ENCODE measurements around the gene MOB3A. TPM values are rescaled to one million over a fixed set of nuclear protein-coding genes. Genes with fewer than 3 reads are reported as not detected.
"Not testable (repeated sequence)": the region's sequence is repeated elsewhere in the genome, so short reads cannot be mapped to it uniquely, and the experiment has no call there.

MOB3A gene
- total and polyA plus RNA-seq, 4 experiments from 2014 or later: 29.6 to 135 (median 122) TPM

DNA sequence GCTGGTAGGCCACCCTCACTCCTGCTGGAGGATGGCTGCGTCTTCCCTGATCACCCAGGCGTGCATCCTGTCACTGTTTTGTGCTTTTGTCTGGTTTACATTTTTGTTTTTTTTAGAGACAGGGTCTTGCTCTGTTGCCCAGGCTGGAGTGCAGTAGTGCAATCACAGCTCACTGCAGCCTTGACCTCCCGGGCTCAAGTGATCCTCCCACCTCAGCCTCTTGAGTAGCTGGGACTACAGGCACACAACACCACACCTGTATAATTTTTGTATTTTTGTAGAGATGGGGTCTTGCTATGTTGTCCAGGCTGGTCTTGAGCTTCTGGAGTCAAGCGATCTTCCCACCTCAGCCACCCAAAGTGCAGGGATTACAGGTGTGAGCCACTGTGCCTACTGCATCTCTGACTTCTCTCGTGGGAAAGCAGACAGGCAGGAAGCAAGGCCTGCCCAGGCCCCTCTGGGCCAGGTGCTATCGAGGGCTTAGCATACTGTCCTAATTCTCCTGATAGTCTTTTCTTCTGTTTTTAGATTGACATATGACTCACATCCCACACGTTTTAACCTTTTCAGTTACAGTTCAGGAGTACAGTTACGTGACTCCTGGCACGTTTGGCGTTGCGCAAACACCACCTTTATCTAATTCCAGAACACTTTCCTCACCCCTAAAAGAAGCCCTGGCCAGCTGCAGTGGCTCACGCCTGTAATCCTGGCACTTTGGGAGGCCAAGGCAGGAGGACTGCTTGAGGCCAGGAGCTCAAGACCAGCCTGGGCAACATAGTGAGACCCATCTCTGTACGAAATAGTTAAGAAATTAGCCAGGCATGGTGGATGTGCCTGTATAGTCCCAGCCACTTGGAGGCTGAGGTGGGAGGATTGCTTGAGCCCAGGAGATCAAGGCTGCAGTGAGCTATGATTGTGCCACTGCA, 9.2 kb downstream of the MOB3A start:
- Histone ChIP-seq H3K4me1 (ENCODE audit: insufficient read depth, low read length) (peaks cover 70% of the 10 kb centered on the region), H3K27ac (ENCODE audit: low read depth, low read length) (peak overlapping the region; percentile 54), H3K4me3 (ENCODE audit: low read length in 2 of 2) (peak overlapping the region in 1 of 2 donors; percentile 35)
- H3K9me3 ChIP-seq (ENCODE audit: control insufficient read depth in 1 of 2, low read length in 2 of 2); H3K36me3 ChIP-seq (ENCODE audit: insufficient read depth, low read length); H3K9me3 Mint-ChIP-seq; H3K27me3 ChIP-seq (ENCODE audit: insufficient read depth, low read length); intact Hi-C loops (cut with micrococcal nuclease); H3K27me3 Mint-ChIP-seq; DNase-seq: not testable (repeated sequence)
- Mint-ChIP-seq H3K27ac (peak overlapping the region; percentile 92 to 98 (median 96)), H3K4me3 (peak overlapping the region; percentile 48 to 86 (median 78)), H3K4me1 (peaks cover 47 to 80% (median 63%) of the 10 kb centered on the region in 4 donors), H3K36me3 (peaks cover 13 to 43% of the 10 kb centered on the region in 2 donors)
- ChIA-PET POLR2A (ENCODE audit: partially characterized antibody) (interaction anchor here (0.6 to 8.8 kb wide), 14 partner anchors 8 to 1254 kb away, joined by 3 to 323 read pairs (median 4); partner anchors contain the start of genes IZUMO4 and MOB3A), CTCF (ENCODE audit: partially characterized antibody) (interaction anchor here (0.8 to 2.2 kb wide), 6 partner anchors 8 to 68 kb away, joined by 3 to 10 read pairs (median 4); partner anchors contain the start of gene MOB3A)

- Histone ChIP-seq H3K4me3 (ENCODE audit: low read length in 2 of 2) (peak overlapping the region; percentile 80 to 97), H3K27ac (ENCODE audit: low read depth, low read length) (peak overlapping the region; percentile 93), H3K36me3 (ENCODE audit: insufficient read depth, low read length) (peaks cover 5% of the 10 kb centered on the region), H3K4me1 (ENCODE audit: insufficient read depth, low read length) (peaks cover 75% of the 10 kb centered on the region), H3K9me3 (ENCODE audit: control insufficient read depth in 1 of 2, low read length in 2 of 2) (no peaks in the 10 kb centered on the region), H3K27me3 (ENCODE audit: insufficient read depth, low read length) (no peaks in the 10 kb centered on the region)
- peaks cover 45 to 85% (median 66%) of the 10 kb centered on the region in 4 donors for H3K4me1 Mint-ChIP-seq
- intact Hi-C loops (cut with micrococcal nuclease): loop anchor here (1.0 to 2.0 kb wide), 3 partner anchors 11 to 34 kb away; partner anchors contain the start of genes IZUMO4, MKNK2 and MOB3A
- peaks cover 19 to 48% of the 10 kb centered on the region in 2 donors for H3K36me3 Mint-ChIP-seq
- peak overlapping the region; percentile 97 to 100 (median 99) for H3K27ac Mint-ChIP-seq
- peaks cover 0 to 2% of the 10 kb centered on the region in 2 donors for H3K27me3 Mint-ChIP-seq
- peak overlapping the region; percentile 97 to 100 (median 99) for H3K4me3 Mint-ChIP-seq
- ChIA-PET CTCF (ENCODE audit: partially characterized antibody) (interaction anchor here (0.7 to 4.6 kb wide), 5 partner anchors 10 to 73 kb away, joined by 3 to 35 read pairs (median 5); partner anchors contain the start of gene MOB3A), POLR2A (ENCODE audit: partially characterized antibody) (interaction anchor here (0.6 to 8.8 kb wide), 23 partner anchors 9 to 391 kb away, joined by 3 to 323 read pairs (median 6); partner anchors contain the start of genes AP3D1, BTBD2, GADD45B and IZUMO4)
- H3K9me3 Mint-ChIP-seq: peaks cover 0 to 4% (median 0%) of the 10 kb centered on the region in 8 donors
- DNase-seq: peak; percentile 96 to 97 (median 97)
These were observed 11.0 kb downstream of the MOB3A start for GRCh38 chr19:2084993-2085720.

GRCh38 chr19:2083174-2083854, 12.8 kb downstream of the MOB3A start:
- no peaks in the 10 kb centered on the region for H3K9me3 ChIP-seq (ENCODE audit: control insufficient read depth in 1 of 2, low read length in 2 of 2)
- DNase-seq: peak; percentile 74 to 86 (median 77)
- H3K4me1 Mint-ChIP-seq: peaks cover 35 to 80% (median 61%) of the 10 kb centered on the region in 4 donors
- ChIA-PET CTCF (ENCODE audit: partially characterized antibody) (interaction anchor here (0.8 to 4.6 kb wide), 11 partner anchors 10 to 186 kb away, joined by 3 to 40 read pairs (median 3); partner anchors contain the start of genes IZUMO4 and MOB3A), POLR2A (ENCODE audit: partially characterized antibody) (interaction anchor here (0.6 to 8.8 kb wide), 23 partner anchors 10 to 969 kb away, joined by 3 to 323 read pairs (median 6); partner anchors contain the start of genes AP3D1, BTBD2, GADD45B and IZUMO4)
- peak overlapping the region; percentile 97 to 100 (median 99) for H3K4me3 Mint-ChIP-seq
- peak overlapping the region; percentile 97 to 100 (median 99) for H3K27ac Mint-ChIP-seq
- peaks cover 0 to 2% of the 10 kb centered on the region in 2 donors for H3K27me3 Mint-ChIP-seq
- peaks cover 26 to 62% of the 10 kb centered on the region in 2 donors for H3K36me3 Mint-ChIP-seq
- H3K36me3 ChIP-seq (ENCODE audit: insufficient read depth, low read length): peaks cover 19% of the 10 kb centered on the region
- H3K9me3 Mint-ChIP-seq: peaks cover 0 to 4% (median 0%) of the 10 kb centered on the region in 8 donors
- intact Hi-C loops (cut with micrococcal nuclease): loop anchor here (2.0 kb wide), 1 partner anchor 41 kb away; no protein-coding TSS in a partner anchor
- no peaks in the 10 kb centered on the region for H3K27me3 ChIP-seq (ENCODE audit: insufficient read depth, low read length)
- peaks cover 71% of the 10 kb centered on the region for H3K4me1 ChIP-seq (ENCODE audit: insufficient read depth, low read length)
- H3K27ac ChIP-seq (ENCODE audit: low read depth, low read length): peak overlapping the region; percentile 93
- H3K4me3 ChIP-seq (ENCODE audit: low read length in 2 of 2): peak overlapping the region; percentile 80 to 97

GRCh38 chr19:2081873-2082810, 14.0 kb downstream of the MOB3A start:
- POLR2A ChIA-PET (ENCODE audit: partially characterized antibody): interaction anchor here (0.6 to 8.8 kb wide), 12 partner anchors 9 to 185 kb away, joined by 3 to 323 read pairs (median 18); partner anchors contain the start of genes IZUMO4 and MOB3A
- H3K27ac ChIP-seq (ENCODE audit: low read depth, low read length): peak overlapping the region; percentile 93
- peaks cover 60% of the 10 kb centered on the region for H3K4me1 ChIP-seq (ENCODE audit: insufficient read depth, low read length)
- H3K36me3 ChIP-seq (ENCODE audit: insufficient read depth, low read length): peaks cover 31% of the 10 kb centered on the region
- Mint-ChIP-seq H3K27ac (peak overlapping the region; percentile 97 to 100 (median 99)), H3K36me3 (peaks cover 26 to 72% of the 10 kb centered on the region in 2 donors), H3K27me3 (peaks cover 0 to 2% of the 10 kb centered on the region in 2 donors), H3K4me1 (peaks cover 26 to 76% (median 53%) of the 10 kb centered on the region in 4 donors), H3K4me3 (peak overlapping the region; percentile 97 to 100 (median 99)), H3K9me3 (peaks cover 0 to 4% (median 0%) of the 10 kb centered on the region in 8 donors)
- CTCF ChIA-PET (ENCODE audit: partially characterized antibody): interaction anchor here (1.3 to 4.6 kb wide), 5 partner anchors 12 to 184 kb away, joined by 3 to 40 read pairs (median 11); partner anchors contain the start of genes IZUMO4 and MOB3A
- no peaks in the 10 kb centered on the region for H3K27me3 ChIP-seq (ENCODE audit: insufficient read depth, low read length)
- peak; percentile 62 to 85 (median 71) for DNase-seq
- no peaks in the 10 kb centered on the region for H3K9me3 ChIP-seq (ENCODE audit: control insufficient read depth in 1 of 2, low read length in 2 of 2)
- intact Hi-C loops (cut with micrococcal nuclease): loop anchor here (2.0 kb wide), 1 partner anchor 39 kb away; no protein-coding TSS in a partner anchor
- H3K4me3 ChIP-seq (ENCODE audit: low read length in 2 of 2): peak overlapping the region; percentile 80 to 97

DNA sequence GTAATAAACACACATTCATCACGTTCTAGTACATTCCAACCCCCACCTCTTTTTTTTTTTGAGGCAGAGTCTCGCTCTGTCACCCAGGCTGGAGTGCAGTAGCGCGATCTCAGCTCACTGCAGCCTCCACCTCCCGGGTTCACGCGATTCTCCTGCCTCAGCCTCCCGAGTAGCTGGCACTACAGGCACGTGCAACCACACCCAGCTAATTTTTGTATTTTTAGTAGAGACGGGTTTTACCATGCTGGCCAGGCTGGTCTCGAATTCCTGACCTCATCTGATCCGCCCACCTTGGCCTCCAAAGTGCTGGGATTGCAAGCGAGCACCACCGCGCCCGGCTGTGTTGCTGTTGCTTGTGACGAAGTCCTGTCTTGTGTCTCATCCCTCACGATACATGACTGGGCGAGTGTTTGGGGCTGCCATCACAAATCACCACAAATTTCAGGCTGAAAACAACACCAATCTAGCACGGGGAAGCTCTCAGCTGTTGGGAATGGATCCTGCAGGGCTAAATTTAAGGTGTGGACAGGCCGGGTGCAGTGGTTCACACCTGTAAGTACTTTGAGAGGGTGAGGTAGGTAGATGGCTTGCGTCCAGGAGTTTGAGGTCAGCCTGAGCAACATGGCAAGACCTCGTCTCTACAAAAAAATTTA, 15.7 kb downstream of the MOB3A start:
- Mint-ChIP-seq H3K27me3 (peaks cover 0 to 2% of the 10 kb centered on the region in 2 donors), H3K9me3 (peaks cover 0 to 4% (median 0%) of the 10 kb centered on the region in 8 donors), H3K4me3 (peak overlapping the region; percentile 72 to 100 (median 90)), H3K27ac (peak overlapping the region; percentile 97 to 100 (median 99)), H3K4me1 (peaks cover 18 to 60% (median 42%) of the 10 kb centered on the region in 4 donors), H3K36me3 (peaks cover 26 to 78% of the 10 kb centered on the region in 2 donors)
- intact Hi-C loops (cut with micrococcal nuclease): no loop called here
- H3K27me3 ChIP-seq (ENCODE audit: insufficient read depth, low read length): no peaks in the 10 kb centered on the region
- CTCF ChIA-PET (ENCODE audit: partially characterized antibody): interaction anchor here (1.3 to 1.9 kb wide), 2 partner anchors 10 to 14 kb away, joined by 4 to 7 read pairs; no protein-coding TSS in a partner anchor
- H3K4me1 ChIP-seq (ENCODE audit: insufficient read depth, low read length): peaks cover 46% of the 10 kb centered on the region
- DNase-seq: no peak
- peak overlapping the region; percentile 93 for H3K27ac ChIP-seq (ENCODE audit: low read depth, low read length)
- peaks cover 40% of the 10 kb centered on the region for H3K36me3 ChIP-seq (ENCODE audit: insufficient read depth, low read length)
- H3K4me3 ChIP-seq (ENCODE audit: low read length in 2 of 2): peak overlapping the region in 1 of 2 donors; percentile 21
- H3K9me3 ChIP-seq (ENCODE audit: control insufficient read depth in 1 of 2, low read length in 2 of 2): no peaks in the 10 kb centered on the region
- POLR2A ChIA-PET (ENCODE audit: partially characterized antibody): interaction anchor here (0.6 to 8.8 kb wide), 7 partner anchors 11 to 214 kb away, joined by 3 to 323 read pairs (median 3); partner anchors contain the start of genes DOT1L, IZUMO4, MKNK2 and MOB3A
